AG04449 (cell line): ENCODE data around the gene CADM1.

Experiments used
- CTCF ChIA-PET: fragments of 350-600 bp; formaldehyde crosslinking; extraction: SDS; loops from one replicate; lab custom pipeline; 2021; ENCODE audit warnings: antibody characterized with exemption; lab: Yijun Ruan, JAX
- POLR2A ChIA-PET: fragments of 400-600, 350-600 bp; formaldehyde crosslinking; extraction: SDS; loops from one replicate; lab custom pipeline; 2020; ENCODE audit warnings: antibody characterized with exemption, inconsistent platforms; lab: Yijun Ruan, JAX
- DNase-seq: peaks from one replicate; pipeline ENCODE4 v3.0.0-alpha.2; 2010; ENCODE audit warnings: low read depth, low spot score
- H3K4me3 ChIP-seq: 2 replicates; pipeline ENCODE4 v1.5.1; 2011; ENCODE audit warnings: low read depth, mild to moderate bottlenecking, control low read depth, low read length
- TF ChIP-seq, protein P1 (sequence below): IDR thresholded peaks from one replicate; pipeline ENCODE4 v1.5.1; 2011; ENCODE audit warnings: mild to moderate bottlenecking, moderate library complexity, low read length, control low read depth, inconsistent platforms; ENCODE audit not compliant: insufficient read depth; ENCODE audit errors: missing control alignments

The CADM1 gene

DNA sequence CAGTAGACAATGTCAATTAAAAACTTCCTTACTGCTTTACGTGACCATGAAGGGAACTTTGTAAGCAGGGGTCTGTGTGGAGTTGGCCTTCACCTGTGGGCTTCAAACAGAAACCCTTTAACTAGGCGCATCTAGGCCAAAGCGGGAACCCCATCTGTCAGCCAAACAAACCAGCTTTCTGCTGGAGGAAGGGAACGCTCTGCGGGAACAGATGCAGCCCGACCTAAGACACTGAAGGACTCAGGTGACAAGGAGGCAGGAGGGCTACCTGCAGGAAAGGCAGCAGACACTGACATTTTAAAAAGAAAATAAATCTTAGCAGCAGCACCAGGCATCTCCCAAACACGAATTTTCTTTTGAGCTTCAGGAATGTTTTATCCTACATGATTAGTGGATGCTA is 78.4 kb downstream of the CADM1 start:
- no peak for DNase-seq
- no peak overlapping the region for H3K4me3 ChIP-seq
- ChIA-PET CTCF (no interaction called here), POLR2A (no interaction called here)
- TF ChIP-seq, protein P1, sequence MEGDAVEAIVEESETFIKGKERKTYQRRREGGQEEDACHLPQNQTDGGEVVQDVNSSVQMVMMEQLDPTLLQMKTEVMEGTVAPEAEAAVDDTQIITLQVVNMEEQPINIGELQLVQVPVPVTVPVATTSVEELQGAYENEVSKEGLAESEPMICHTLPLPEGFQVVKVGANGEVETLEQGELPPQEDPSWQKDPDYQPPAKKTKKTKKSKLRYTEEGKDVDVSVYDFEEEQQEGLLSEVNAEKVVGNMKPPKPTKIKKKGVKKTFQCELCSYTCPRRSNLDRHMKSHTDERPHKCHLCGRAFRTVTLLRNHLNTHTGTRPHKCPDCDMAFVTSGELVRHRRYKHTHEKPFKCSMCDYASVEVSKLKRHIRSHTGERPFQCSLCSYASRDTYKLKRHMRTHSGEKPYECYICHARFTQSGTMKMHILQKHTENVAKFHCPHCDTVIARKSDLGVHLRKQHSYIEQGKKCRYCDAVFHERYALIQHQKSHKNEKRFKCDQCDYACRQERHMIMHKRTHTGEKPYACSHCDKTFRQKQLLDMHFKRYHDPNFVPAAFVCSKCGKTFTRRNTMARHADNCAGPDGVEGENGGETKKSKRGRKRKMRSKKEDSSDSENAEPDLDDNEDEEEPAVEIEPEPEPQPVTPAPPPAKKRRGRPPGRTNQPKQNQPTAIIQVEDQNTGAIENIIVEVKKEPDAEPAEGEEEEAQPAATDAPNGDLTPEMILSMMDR = no peak

DNA sequence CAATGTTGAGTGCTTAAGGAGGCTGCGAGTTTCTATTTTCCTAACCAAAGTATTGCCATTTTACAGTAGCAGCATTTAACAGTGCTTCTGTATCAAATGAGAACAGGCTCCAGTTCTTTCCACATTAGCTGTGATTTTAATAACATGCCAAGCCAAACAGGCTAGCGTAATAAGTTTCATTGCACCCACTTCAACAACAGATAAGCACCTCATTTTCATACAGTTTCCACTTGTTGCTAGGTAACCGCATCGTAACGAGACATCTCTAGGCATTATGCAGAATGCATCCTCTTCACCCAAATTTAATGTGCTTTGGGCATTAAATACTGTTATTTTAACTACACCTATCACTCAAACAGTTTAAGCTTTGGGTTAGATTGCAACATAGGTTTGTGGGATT is 79.0 kb downstream of the CADM1 start:
- H3K4me3 ChIP-seq = no peak overlapping the region
- DNase-seq = no peak
- ChIA-PET CTCF (interaction anchor here (1.5 kb wide), 1 partner anchor 12 kb away, joined by 4 read pairs; no protein-coding TSS in a partner anchor), POLR2A (no interaction called here)
- TF ChIP-seq, protein P1 = no peak

GRCh38 chr11:115423728-115424459 is 80.3 kb downstream of the CADM1 start:
- no peak for DNase-seq
- no peak overlapping the region for H3K4me3 ChIP-seq
- TF ChIP-seq, protein P1 = no peak
- ChIA-PET POLR2A (no interaction called here), CTCF (interaction anchor here (1.5 kb wide), 1 partner anchor 13 kb away, joined by 4 read pairs; no protein-coding TSS in a partner anchor)

DNA sequence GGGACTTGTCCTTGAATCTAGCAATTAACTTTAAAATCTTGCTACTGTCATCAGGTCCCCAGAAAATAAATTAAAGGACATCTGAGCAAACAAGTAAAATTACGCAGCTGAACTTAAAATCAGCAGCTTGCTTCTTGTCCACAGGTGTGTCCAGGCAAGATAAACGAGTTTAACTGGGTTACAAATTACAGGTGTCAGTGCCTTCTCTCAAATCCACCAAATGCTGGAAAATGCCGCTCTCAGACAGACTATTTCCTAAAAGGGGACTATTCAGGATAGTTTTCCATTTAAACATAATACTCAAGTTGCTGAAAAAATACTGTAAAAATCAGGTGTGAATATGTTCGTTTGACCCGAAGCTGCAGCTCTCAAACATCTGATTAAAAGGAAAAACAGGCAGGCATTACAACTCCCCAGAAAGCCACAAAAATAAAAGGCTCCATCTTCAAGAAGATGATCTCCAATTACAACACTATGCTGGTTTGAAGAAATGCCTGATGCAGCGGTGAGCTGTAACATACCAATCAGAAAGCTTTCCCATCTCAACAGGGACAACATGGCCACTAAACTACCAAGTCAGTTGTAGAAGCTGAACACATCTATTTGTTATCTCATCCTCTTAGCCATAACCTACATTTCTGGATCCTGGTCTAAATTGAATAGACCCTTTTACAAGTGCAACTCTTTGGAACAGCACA is 82.1 kb downstream of the CADM1 start:
- DNase-seq = no peak
- H3K4me3 ChIP-seq = no peak overlapping the region
- POLR2A ChIA-PET = no interaction called here
- TF ChIP-seq, protein P1 = no peak
- CTCF ChIA-PET = interaction anchor here (1.1 kb wide), 1 partner anchor 21 kb away, joined by 3 read pairs; no protein-coding TSS in a partner anchor

GRCh38 chr11:115421352-115421991 is 82.7 kb downstream of the CADM1 start:
- DNase-seq = no peak
- H3K4me3 ChIP-seq = no peak overlapping the region
- TF ChIP-seq, protein P1 = no peak
- ChIA-PET POLR2A (interaction anchor here (0.7 kb wide), 1 partner anchor 15 kb away, joined by 3 read pairs; no protein-coding TSS in a partner anchor), CTCF (interaction anchor here (0.6 to 1.1 kb wide), 2 partner anchors 16 to 21 kb away, joined by 3 read pairs; no protein-coding TSS in a partner anchor)
